Anterior cingulate cortex (tissue), 58 donors: ENCODE measurements around the gene ATP6V0E1.
"Not testable (repeated sequence)": the region's sequence is repeated elsewhere in the genome, so short reads cannot be mapped to it uniquely, and the experiment has no call there.

Source experiments
- DNase-seq, 58 donors: peaks; one replicate each; lab custom pipeline; 2025; lab: John Stamatoyannopoulos, UW

ATP6V0E1 gene

DNA sequence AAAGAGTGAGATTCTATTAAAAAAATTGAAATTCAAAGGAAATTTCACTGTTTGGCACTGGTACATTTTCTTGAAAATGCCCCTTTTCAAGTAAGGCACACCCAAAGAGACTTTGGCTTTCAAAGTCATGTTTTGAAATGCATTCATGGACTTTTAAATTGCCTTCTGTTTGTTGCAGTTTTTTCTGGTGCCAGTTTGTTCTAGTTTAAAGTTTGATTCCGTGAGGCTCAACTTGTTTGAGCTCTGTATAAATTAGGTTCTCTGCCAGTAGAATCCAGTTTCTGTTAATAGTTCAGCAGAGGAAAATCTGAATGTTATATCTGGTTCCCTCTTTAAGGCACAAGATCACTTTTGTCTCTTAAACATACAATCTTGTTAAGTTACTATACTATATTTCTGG, 16.4 kb downstream of the ATP6V0E1 start:
- no peak for DNase-seq

DNA sequence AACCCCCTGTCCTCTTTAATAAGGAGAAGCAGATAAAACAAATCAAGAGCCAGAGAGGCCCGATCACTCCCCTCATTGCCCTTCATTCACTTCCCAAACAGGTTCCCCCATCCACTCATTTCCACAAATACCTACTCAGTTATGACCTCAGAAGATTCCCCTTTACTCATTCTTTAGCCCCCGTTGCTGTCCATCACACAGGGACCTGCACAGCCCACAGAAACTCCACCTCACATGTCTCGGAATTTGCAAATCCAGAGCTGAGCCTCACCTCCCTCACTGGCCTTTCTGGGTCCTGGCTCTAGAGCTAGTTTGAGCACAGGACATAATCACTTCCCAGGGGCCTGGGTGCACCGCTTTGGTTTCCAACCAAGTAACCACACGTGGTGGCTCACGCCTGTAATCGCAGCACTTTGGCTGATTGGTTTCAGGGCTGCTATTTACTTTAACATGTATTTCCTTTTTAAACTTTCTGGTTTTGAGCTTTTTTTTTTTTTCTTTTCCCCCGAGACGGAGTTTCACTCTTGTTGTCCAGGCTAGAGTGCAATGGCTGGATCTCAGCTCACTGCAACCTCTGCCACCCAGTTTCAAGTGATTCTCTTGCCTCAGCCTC, 17.8 kb downstream of the ATP6V0E1 start:
- no peak for DNase-seq

DNA sequence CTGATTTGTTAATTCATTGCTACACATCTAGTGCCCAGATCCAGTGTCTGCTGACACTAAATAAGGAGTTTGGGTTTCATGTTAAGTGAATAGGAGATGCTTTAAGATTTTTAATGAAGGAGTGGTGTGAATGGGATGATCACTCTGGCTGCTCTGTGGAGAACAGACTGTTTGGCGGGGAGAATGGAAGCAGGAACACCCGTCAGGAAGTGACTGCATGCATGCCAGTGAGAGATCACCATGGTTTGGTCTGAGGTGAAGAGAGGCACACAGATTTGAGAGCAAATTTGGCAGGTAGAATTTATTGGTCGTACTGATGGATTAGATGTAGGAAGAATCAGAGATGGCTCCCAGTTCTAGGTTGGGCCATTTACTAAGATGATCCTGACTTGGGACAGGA, 19.8 kb downstream of the ATP6V0E1 start:
- DNase-seq: no peak

DNA sequence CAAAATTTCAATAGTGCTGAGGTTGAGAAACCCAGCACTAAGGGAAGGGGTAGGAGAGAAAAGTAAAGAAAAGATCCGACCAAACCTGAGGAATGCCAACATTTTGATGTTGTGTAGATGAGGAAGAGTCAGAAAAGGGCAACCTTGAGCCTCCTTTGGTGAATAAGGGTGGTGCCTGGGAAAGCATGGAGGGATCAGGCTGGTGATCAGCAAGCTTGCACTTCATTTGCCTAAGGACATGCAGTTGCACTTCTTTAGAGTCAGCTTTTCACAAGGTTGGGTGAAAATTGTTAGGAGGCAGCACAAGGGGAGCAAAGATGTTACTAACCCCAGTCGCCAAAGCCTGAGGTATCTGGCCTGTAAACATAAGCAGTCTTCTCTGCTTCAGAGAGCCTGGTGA, 20.4 kb downstream of the ATP6V0E1 start:
- no peak for DNase-seq

DNA sequence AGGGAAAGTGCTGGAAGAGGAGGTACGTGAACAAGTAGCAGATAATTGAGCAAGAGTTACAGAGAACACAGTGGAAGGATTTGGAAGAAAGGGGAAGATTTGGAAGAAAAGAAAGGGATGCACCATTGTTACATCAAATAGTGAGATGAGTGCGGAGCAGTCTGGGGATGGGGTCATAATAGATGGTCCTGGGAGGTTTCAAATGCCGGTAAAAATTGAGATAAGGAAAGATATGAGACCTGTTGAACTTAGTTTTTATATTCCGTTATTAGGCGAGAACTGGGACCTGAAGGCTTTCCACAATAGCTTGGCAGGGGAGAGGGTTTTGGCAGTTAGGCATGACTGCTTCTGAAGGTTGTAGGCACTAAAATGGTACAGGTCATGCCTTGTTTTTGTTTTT, 20.9 kb downstream of the ATP6V0E1 start:
- DNase-seq: no peak

DNA sequence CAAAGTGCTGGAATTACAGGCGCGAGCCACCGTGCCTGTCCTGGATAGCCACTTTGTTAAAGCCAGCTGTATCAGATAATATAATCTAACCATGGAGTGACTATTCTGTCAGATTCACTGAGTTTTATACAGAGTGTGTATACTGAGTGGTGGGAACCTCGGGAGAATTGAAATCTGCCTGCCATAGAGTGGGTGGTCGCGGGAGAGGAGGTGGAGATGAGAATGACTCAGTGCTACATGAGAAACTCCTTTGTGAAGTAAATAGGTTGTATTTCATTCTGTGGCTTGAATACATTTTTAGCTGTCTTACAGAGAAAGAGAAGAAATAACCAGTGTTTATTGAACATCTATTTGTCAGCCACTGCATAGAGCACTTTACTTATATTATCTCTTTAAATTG, 26.4 kb downstream of the ATP6V0E1 start:
- no peak for DNase-seq

DNA sequence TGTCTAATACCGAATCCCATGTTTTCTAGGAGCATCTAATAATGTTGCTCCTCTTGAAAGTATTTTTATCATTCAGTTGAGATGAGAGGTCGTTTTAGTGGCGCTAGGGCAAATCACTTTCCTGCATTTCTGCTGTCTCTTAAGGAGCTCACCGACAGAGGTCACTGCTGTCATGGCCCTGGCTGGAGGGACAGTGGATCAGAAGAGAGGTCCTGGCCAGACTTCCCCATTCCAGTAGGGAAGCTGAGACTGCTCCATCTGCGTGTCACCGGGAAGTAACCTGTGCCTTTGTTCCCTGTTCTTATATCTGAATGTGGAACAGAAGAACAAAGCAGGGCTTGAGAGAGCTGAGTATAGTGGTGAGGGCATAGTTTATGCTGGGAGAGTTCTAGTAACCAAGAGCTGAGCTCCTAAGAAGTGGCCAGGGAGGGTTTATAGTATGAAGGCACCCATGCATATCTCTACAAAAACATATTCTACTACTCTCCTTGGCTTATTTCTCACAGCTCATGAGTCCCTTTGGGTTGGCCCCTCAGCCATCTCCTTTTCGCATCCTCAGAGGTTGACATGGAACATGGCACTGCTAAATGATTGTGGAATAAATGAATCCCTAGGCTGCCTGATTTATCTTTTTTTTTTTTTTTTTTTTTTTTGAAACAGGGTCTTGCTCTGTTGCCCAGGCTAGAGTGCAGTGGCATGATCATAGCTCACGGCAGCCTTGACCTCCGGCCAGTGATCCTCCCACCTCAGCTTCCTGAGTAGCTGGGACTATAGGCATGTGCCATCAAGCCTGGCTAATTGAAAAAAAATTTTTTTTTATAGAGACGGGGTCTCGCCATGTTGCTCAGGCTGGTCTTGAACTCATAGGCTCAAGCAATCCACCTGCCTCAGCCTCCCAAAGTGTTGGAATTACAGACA, 27.2 kb downstream of the ATP6V0E1 start:
- DNase-seq: peak in 26 of 58 donors; percentile 7 to 58 (median 30)

DNA sequence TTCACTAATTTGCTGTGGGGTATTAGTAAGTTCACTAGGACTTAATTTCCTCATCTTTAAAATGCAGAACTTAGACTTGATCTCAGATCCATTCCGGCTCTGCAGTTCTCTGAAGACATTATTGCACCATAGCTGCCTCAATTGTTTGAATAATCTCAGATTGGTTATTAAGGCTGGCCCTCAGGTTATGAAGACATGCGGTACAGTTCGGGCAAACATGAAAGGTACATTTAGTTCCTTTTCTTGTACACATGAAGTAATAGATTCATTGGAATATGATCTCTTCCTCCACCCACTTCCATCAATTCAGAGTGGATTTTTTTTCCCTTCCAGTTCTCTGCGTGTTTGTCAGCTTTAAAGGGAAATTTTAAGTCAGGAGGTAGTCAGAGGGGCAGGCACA, 28.0 kb downstream of the ATP6V0E1 start:
- no peak for DNase-seq

DNA sequence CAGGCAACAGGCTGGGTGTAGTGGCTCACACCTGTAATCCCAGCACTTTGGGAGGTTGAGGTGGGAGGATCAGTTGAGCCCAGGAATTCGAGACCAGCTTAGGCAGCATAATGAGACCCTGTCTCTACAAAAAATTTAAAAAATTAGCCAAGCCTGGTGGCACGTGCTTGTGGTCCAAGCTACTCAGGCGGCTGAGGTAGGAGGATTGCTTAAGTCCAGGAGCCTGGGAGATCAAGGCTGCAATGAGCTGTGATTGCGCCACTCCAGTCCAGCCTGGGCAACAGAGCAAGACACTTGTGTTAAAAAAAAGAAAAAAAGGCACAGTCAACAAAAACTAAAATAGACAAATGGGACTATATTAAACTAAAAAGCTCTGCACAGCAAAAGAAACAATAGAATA, 29.3 kb downstream of the ATP6V0E1 start:
- no peak for DNase-seq

DNA sequence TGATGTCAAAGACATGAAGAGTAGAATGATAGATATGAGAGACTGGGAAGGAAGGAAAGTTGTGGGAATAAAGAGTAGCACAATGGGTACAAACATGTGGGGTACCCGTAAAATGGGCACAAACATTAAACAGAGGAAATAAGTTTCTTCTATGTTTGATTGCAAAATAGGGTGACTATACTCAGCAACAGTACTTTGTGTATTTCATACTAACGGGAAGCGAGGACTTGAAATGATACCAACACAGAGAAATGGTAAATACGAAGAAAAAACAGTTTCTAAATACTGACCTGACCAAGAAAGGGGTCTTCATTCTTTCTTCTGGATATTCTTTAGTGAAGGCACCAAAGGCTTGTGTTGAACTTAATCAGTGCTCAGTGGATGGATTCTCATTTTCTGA, 31.1 kb downstream of the ATP6V0E1 start:
- DNase-seq: no peak

DNA sequence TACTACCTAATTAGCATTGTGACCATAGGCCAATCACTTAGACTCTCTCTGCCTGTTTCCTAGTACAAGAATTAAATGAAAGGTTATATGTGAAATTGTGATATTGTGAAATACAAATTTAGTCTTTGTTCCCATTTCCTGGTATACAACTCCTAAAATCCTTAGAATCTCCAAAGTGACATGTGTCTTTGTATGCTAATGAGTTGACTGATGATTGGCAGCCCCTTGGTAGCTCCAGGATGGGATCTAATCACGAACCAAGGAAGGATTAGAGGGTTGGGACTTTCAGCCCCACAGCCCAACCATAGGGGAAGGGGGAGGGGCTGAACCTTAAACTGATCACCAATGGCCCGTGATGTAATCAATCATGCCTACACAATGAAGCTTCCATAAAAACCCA, 31.6 kb downstream of the ATP6V0E1 start:
- no peak for DNase-seq

DNA sequence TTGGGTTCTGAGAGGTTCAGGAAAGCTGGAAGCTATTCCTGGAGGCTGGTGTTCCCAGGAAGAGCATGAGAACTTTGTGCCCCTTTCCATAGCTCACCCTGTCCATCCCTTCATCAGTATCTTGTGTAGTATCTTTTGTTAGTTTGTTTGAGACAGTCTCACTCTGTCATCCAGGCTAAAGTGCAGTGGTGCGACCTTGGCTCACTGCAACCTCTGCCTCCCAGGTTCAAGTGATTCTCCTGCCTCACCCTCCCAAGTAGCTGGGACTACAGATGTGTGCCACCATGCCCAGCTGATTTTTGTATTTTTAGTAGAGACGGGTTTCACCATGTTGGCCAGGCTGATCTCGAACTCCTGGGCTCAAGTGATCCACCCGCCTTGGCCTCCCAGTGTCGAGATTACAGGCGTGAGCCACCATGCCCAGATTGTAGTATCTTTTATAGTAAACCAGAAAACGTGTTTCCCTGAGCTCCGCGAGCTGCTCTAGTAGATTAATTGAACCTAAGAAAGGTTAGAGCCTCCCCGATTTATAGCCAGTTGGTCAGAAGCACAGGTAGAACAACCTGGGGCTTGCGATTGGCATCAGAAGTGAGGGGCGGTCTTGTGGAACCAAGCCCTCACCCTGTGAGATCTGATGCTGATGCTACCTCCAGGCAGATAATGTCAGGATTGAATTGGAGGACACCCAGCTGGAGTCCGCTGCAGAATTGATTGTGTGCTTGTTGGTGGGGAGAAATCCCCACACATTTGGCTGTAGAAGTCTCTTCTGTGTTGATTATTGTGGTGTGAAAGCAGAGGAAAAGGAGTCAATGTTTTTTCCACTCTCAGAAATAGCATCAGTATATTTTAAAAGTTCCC, 32.3 kb downstream of the ATP6V0E1 start:
- DNase-seq: peak in 1 of 58 donors; percentile 25

DNA sequence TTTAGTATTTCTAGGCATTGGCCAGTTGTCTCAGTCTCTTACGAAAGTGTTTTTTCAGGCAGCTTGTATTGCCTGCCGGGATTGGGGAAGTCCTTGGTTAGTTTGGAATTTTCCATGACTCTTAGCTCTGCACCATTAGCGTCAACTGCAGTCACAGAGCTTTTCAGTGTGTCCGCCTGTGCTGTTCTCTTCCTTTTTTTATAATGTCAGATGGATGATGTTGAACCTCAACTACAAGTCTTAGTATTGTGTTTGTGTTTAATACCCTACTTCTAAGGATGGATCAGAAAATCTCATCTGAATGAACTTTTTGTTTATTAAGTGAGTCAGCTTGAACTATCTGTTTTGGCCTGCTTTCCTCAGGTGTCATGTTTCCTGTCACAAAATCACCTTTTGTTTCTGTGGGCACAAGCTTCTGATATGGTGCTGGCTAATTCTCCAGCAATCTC, 33.1 kb downstream of the ATP6V0E1 start:
- DNase-seq: peak in 11 of 58 donors; percentile 2 to 66 (median 22)

DNA sequence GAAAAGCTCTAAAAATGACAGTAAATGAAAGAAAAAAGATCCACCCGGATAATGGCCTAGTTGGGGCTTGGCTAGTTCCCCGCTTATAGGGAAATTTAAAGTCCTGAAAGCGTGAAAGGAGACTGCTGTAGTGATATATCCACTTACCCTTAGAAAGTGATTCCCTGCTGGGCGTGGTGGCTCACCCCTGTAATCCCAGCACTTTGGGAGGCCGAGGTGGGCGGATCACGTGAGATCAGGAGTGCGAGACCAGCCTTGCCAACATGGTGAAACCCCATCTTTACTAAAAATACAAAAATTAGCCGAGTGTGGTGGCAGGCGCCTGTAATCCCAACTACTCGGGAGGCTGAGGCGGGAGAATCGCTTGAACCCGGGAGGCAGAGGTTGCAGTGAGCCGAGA, 33.5 kb downstream of the ATP6V0E1 start:
- DNase-seq: not testable (repeated sequence)

DNA sequence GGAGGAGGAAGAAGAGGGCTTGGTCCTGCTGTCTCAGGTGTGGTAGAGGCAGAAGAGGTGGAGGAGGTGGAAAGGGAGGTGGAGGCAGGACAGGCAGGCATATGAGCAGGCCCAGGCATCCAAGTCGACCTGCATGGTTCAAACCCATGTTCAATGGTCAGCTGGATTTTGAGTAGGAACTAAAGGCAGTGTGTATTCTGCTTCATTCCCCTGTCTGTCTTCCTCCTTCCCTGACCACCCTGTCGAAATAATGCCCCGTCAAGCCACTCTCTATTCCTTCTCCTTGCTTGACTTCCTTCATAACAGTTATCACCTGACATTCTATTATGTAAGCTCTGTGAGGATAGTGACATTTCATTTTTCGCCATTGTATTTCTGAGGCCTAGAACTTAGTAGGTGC, 34.8 kb downstream of the ATP6V0E1 start:
- DNase-seq: no peak

DNA sequence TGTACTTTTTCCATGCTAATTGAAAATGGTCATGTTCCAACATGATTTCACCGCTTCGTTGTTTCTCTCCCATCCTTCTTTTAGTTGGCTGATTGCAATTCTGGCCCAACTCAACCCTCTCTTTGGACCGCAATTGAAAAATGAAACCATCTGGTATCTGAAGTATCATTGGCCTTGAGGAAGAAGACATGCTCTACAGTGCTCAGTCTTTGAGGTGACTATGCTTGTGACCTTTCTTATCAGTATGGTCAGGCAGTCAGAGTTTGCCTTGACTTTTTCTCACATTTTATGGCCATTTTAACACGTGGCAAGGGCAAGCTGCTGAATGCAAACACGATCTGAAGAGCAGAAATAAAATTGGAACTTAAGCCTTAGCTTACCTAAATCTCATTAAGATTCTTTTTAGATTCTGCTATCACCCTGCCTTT, 36.6 kb downstream of the ATP6V0E1 start:
- no peak for DNase-seq

DNA sequence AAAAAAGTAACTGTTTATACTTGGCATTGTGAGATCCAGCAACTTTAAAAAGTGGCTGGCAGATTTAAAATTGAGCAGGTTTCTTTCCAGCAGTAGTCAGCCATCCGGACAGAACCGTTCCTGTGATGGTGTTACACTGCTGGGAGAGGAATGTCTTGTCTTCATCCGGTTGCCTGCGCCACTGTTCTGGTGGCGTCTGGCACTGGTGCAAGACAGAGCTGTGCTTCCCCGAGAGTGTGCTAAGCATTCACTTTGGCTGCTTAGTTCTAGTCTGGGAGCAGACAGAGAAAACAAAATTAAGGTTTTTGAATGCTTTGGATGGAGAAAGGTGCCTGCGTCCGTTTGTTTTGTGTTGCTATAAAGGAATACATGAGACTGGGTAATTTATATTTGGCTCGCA, 37.1 kb downstream of the ATP6V0E1 start:
- peak in 46 of 58 donors; percentile 4 to 77 (median 44) for DNase-seq

DNA sequence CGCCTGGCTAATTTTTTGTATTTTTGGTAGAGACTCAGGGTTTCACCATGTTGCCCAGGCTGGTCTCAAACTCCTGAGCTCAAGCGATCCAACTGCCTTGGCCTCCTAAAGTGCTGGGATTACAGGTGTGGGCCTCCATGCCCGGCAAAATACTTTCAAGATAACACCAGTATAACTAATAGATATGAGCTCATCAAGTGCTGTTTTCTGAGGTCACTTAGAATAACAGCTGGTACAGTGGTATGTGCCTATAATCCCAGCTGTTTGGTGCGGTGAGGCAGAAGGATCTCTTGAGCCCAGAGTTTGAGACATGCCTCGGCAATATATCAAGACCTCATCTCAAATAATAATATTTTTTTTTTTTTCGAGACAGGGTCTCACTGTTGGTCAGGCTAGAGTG, 42.1 kb downstream of the ATP6V0E1 start:
- DNase-seq: no peak

DNA sequence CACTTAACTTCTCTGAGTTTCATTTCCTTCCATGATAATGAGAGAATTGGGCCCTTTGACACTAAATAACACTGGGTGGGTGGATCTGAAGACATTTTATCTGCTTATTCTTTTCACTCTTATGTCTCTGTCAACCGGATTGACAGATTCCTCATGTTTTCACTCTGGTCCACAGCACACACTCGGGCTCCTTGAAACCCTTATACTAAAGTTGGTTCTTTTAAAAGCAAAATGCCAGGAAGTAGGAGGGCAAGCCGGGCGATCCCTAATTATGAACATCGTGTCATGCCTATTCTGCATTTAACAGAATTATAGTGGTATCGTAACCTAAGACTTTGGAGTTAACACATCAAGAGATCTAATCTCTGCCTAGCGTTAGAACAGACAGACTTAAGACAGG, 44.3 kb downstream of the ATP6V0E1 start:
- DNase-seq: no peak

DNA sequence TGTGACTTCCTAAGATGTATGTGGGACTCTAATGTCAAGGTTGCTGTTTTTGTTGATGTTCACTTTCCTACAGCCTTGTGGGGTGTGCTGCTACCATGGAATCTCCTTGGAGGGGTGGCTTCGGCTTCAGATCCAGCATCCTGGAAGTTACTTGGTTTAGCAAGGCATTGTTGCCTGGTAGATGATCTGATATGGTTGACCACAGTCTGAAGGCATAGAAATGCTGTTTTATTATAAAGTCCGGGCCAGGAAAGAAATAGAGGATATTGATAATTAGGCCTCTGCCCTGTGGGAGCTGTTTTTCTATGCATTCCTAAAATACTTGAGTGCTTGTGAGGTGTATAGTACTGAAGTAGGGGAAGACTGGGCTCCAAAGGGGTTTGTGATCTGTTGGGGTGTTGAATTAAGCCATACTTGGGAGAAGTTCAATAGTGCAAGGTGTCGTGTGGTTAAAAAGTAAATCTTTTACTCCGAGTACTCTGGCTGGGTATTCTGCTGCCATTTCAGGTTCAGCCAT, 45.3 kb downstream of the ATP6V0E1 start:
- no peak for DNase-seq

DNA sequence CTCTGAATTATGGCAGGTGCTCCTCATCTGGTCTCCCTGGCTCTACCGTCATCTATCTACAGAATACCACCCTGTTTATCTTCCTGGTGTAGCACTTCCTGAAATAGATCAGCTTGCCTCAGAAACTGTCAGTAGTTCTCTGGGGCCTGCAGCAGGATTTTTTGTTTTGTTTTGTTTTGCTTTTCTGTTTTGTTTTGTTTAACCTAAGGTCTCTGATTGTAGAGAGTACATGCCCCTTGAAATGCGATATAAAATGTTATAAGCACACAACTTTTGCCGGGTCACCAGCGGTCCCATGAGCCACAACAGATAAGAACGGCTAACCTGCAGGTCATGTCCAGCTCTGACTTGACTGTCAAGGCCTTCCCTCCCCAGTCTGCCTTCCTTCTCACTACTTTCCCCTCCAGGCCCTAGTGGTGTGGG, 45.9 kb downstream of the ATP6V0E1 start:
- DNase-seq: peak in 1 of 58 donors; percentile 17
